ENCODE results near the gene HBA1. TPM values are rescaled to one million over a fixed set of nuclear protein-coding genes. Genes with fewer than 3 reads are reported as not detected.

The HBA1 gene
- total and polyA plus RNA-seq, 2 of the 4 experiments (the other 2 are of a cell fraction) = 0.21 TPM; not detected in 1

DNA sequence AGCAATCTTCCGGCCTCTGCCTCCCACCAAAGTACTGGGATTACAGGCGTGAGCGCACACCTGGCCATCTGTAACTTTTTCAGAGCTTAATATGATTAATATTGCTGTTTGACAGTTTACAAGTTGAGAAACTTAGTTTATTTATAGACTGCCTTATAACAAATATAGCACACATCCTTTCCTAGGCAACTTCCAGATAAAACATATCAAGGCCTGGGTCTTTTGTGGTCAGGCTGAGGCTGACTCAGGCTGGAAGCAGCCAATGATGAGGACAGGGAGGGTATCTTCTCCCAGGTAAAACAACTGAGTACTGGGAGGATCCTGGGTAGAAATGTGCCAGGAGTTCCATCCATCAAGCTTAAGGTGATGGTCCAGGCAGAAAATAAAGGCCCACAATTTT, 36.5 kb downstream of the HBA1 start:
- ATAC-seq (ENCODE audit: low read depth) = peak; percentile 27; the same call in 1 of the 2 replicates
- Histone ChIP-seq H3K79me1 (ENCODE audit: low read depth in 1 of 2, low read length in 2 of 2) (peaks cover 29 to 77% of the 10 kb centered on the region in 2 experiments), H3K36me3 (ENCODE audit: control insufficient read depth, insufficient read depth, low read length) (peaks cover 53% of the 10 kb centered on the region), H2BK120ac (ENCODE audit: low read depth, low read length) (no peak overlapping the region), H4K5ac (ENCODE audit: low read depth, low read length) (no peak overlapping the region), H3K4ac (ENCODE audit: low read depth, low read length) (no peak overlapping the region), H3K4me1 (ENCODE audit: control insufficient read depth, insufficient read depth, low read length) (no peaks in the 10 kb centered on the region), H2BK5ac (ENCODE audit: low read depth, low read length, poor library complexity, severe bottlenecking) (no peak overlapping the region), H2AK9ac (replicated peaks; ENCODE audit: low read depth, low read length, poor library complexity) (no peak overlapping the region), H3K9ac (ENCODE audit: low read depth, low read length) (no peak overlapping the region), H3K9me1 (ENCODE audit: insufficient read depth, low read length) (peaks cover 3% of the 10 kb centered on the region; the same call in 1 of the 2 replicates), H2BK15ac (ENCODE audit: low read depth, low read length) (no peak overlapping the region), H3K27ac (ENCODE audit: insufficient read depth, low read length) (no peak overlapping the region), H4K20me1 (ENCODE audit: insufficient read depth, low read length) (peaks cover 80% of the 10 kb centered on the region), H4K8ac (ENCODE audit: low read depth in 2 of 2, low read length in 2 of 2) (no peak overlapping the region), H3K23ac (ENCODE audit: low read depth, low read length) (no peak overlapping the region), H3K56ac (ENCODE audit: extremely low read depth, insufficient read depth, low read length) (no peak overlapping the region), H2BK20ac (ENCODE audit: low read depth, low read length) (no peak overlapping the region), H3K4me3 (ENCODE audit: insufficient read depth, low read depth, low read length) (no peak overlapping the region), H4K91ac (ENCODE audit: insufficient read depth, low read depth, low read length) (no peak overlapping the region), H3K18ac (ENCODE audit: low read depth, low read length) (no peak overlapping the region), H2AK5ac (ENCODE audit: low read depth, low read length) (no peak overlapping the region), H3K4me2 (ENCODE audit: low read depth, low read length) (no peak overlapping the region), H3K9me3 (ENCODE audit: control insufficient read depth, insufficient read depth, low read length) (no peaks in the 10 kb centered on the region), H2AFZ (replicated peaks; ENCODE audit: low read length, poor library complexity) (no peak overlapping the region), H3K14ac (replicated peaks; ENCODE audit: low read depth, low read length) (no peak overlapping the region), H3K27me3 (ENCODE audit: control insufficient read depth, insufficient read depth, low read length) (no peaks in the 10 kb centered on the region)
- no TSS peak for BruUV-seq (replicated peaks)
- ChIA-PET CTCF (interaction anchor here (0.5 to 0.6 kb wide), 2 partner anchors 39 to 82 kb away, joined by 4 to 6 read pairs; no protein-coding TSS in a partner anchor), POLR2A (ENCODE audit: unreplicated experiment) (no interaction called here)
- peak; percentile 16 for DNase-seq
- intact Hi-C loops (cut with micrococcal nuclease) = no loop called here
- dilution Hi-C loops (cut with HindIII; ENCODE audit: low sequenced_read_pairs, unreplicated experiment) = no loop called here
- TF ChIP-seq FOS (IDR thresholded peaks at IDR 0.05; ENCODE audit: low read depth, low read length) (no peak), MAFK (IDR thresholded peaks at IDR 0.05; ENCODE audit: low read depth, low read length) (no peak), SMC3 (IDR thresholded peaks at IDR 0.05; ENCODE audit: low read depth, low read length) (no peak), MAZ (IDR thresholded peaks at IDR 0.05; ENCODE audit: borderline replicate concordance, low read depth, low read length) (no peak), CHD1 (IDR thresholded peaks at IDR 0.05; ENCODE audit: low read depth, low read length) (no peak), POLR2A (IDR thresholded peaks at IDR 0.05; ENCODE audit: low read depth, low read length) (no peak), MXI1 (IDR thresholded peaks at IDR 0.05; ENCODE audit: borderline replicate concordance, low read depth, low read length) (no peak), RCOR1 (IDR thresholded peaks at IDR 0.05; ENCODE audit: insufficient replicate concordance, low read length) (no peak), NFE2L2 (IDR thresholded peaks at IDR 0.05; ENCODE audit: low read depth, low read length) (no peak), CEBPB (IDR thresholded peaks at IDR 0.05; ENCODE audit: low read depth, low read length) (no peak), RAD21 (IDR thresholded peaks at IDR 0.05; ENCODE audit: low read length) (no peak), RFX5 (IDR thresholded peaks at IDR 0.05; ENCODE audit: low read depth, low read length) (no peak), BHLHE40 (IDR thresholded peaks at IDR 0.05; ENCODE audit: low read depth, low read length) (no peak)
- TF ChIP-seq, protein P1, sequence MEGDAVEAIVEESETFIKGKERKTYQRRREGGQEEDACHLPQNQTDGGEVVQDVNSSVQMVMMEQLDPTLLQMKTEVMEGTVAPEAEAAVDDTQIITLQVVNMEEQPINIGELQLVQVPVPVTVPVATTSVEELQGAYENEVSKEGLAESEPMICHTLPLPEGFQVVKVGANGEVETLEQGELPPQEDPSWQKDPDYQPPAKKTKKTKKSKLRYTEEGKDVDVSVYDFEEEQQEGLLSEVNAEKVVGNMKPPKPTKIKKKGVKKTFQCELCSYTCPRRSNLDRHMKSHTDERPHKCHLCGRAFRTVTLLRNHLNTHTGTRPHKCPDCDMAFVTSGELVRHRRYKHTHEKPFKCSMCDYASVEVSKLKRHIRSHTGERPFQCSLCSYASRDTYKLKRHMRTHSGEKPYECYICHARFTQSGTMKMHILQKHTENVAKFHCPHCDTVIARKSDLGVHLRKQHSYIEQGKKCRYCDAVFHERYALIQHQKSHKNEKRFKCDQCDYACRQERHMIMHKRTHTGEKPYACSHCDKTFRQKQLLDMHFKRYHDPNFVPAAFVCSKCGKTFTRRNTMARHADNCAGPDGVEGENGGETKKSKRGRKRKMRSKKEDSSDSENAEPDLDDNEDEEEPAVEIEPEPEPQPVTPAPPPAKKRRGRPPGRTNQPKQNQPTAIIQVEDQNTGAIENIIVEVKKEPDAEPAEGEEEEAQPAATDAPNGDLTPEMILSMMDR (conservative IDR thresholded peaks at IDR 0.05; ENCODE audit: low read depth, low read length) = no peak
- TF ChIP-seq, protein P2, sequence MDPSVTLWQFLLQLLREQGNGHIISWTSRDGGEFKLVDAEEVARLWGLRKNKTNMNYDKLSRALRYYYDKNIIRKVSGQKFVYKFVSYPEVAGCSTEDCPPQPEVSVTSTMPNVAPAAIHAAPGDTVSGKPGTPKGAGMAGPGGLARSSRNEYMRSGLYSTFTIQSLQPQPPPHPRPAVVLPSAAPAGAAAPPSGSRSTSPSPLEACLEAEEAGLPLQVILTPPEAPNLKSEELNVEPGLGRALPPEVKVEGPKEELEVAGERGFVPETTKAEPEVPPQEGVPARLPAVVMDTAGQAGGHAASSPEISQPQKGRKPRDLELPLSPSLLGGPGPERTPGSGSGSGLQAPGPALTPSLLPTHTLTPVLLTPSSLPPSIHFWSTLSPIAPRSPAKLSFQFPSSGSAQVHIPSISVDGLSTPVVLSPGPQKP (IDR thresholded peaks at IDR 0.05; ENCODE audit: borderline replicate concordance, low read depth, low read length) = no peak
- TF ChIP-seq, protein P3, sequence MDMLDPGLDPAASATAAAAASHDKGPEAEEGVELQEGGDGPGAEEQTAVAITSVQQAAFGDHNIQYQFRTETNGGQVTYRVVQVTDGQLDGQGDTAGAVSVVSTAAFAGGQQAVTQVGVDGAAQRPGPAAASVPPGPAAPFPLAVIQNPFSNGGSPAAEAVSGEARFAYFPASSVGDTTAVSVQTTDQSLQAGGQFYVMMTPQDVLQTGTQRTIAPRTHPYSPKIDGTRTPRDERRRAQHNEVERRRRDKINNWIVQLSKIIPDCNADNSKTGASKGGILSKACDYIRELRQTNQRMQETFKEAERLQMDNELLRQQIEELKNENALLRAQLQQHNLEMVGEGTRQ (IDR thresholded peaks at IDR 0.05; ENCODE audit: low read depth, low read length) = no peak
- no CpG with 5 or more reads among the region's 3 CpGs for WGBS, 2 experiments (ENCODE audit: extremely low coverage in 2 of 2, insufficient read length in 1 of 2)
- in situ Hi-C loops (cut with MboI; ENCODE audit: low sequenced_read_pairs) = no loop called here
